Superior temporal gyrus (tissue), 1 donor: ENCODE results near the gene SPTBN1.

Source experiments
- DNase-seq: peaks from one replicate; pipeline ENCODE4 v3.0.0-alpha.2; 2016; ENCODE audit errors: extremely low spot score

Gene SPTBN1

DNA sequence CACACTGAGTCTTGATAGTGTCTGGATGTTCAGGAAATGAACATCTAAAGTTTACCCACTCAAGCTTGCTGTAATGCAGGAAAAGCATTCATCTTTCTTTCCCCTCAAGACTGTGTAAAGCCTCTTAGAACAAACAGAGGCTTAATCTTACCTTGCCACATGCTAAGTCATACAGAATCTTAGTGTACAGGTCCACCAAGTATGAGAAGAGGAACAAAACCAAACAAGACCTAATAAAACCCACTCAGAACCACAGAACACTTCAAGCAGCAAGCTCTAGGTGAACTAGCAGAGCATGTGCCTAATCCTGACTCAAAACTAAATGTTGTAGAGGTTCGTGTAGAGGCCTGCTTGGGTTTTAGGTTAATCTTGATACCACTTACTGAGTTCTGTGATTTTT, 97.6 kb downstream of the SPTBN1 start:
- DNase-seq = no peak

DNA sequence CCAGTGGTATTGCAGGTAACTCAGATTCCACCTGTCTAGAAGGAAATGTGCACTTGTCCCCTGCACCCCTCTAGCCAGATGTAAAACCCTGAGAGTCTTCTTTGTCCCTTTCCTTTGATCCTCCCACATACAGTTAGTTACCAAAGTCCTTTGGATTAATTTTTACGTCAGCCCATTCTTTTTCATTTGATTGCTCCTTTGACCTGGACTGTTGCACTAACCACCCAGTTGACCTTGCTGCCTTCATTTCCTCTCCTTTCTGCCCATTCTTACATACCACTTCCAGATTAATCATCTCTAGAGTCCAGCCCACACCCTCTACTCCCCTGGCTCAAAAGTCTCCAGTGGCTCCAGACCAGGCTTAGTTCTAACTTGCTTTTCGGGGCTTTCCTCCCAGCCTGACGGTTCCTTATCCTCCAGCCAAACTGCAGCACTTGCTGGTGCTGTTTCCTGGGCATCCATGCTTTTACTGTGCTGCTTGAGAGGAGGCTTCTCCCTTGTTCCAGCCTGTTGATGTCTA, 99.3 kb downstream of the SPTBN1 start:
- DNase-seq = no peak

DNA sequence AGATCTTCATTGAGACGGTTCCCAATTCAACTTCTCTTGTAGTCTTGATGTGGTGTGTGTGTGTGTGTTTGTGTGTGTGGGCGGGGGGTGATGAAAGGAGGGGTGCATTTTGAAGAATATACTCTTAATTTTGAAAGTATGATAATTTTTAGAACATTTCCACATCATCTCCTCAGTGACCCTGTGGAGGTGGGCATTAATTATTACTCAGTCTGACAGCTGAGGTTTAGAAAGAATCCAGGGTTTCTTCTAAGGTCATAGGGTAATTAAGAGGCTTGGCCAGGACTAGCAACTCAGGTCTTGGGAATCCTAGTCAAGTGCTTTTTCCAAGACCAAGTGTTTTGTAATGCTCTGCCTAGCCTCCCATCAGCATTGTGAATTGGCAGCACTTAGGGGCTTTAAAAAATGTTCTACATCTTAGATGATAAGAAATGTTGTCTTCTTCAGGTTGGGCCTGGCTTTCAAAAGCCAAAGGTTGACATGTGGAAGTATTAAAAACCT, 100.5 kb downstream of the SPTBN1 start:
- DNase-seq = no peak

DNA sequence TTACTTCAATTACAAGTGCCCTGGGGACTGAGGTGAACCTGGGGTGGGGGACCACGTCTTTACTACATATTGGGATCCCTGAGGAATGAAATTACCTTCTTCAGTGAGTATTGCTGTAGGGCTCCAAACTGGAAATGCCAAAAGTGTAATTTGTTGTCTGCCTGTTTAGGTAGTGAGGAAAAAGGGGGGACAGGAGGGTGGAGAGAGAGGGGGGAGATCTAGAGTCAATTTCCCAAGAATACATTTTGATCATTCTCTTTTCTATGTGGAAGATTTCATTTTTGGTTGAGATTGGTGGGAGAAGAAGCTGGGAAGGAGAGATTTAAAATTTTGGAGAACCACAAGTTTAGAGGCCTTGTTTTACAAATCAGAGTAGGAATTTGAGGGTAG, 101.1 kb downstream of the SPTBN1 start:
- no peak for DNase-seq

GRCh38 chr2:54557601-54558187, 101.6 kb downstream of the SPTBN1 start:
- no peak for DNase-seq

DNA sequence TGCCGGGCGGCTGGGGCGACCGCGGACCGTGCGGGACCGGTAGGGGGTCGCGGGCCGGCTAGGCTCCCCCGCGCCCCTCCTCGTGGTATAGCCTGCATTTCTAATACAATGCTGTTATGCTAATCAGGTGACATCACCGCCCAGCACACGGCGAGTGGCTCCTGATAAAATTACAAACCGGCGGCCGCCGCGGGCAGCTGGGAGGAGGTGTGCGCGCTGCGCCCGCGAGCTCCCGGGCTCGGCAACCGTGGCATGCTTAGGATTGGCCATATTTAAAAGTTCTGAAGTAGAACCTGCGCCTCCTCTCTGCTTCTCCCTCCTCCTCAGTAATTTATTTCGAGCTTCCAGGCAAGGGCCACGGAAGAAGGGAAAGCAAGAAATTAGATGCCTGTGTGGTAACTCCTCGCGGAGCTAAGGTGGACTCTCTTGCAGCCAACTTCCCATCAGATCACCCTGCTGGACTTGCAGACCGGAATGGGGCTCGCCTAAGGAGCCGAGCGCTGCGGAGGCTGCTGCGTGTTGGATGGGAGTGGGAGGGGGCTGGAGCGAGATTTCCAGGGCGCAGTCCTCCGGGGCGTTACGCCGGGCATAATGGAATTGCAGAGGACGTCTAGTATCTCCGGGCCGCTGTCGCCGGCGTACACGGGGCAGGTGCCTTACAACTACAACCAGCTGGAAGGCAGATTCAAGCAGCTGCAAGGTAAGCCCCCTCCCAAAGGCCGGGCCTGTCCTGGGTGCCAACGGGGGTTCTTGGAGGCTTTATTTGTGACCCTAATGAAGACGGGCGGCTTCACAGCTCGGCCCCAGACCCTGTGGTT, 102.3 kb downstream of the SPTBN1 start:
- DNase-seq = no peak

GRCh38 chr2:54559006-54559445, 102.9 kb downstream of the SPTBN1 start:
- DNase-seq = no peak

DNA sequence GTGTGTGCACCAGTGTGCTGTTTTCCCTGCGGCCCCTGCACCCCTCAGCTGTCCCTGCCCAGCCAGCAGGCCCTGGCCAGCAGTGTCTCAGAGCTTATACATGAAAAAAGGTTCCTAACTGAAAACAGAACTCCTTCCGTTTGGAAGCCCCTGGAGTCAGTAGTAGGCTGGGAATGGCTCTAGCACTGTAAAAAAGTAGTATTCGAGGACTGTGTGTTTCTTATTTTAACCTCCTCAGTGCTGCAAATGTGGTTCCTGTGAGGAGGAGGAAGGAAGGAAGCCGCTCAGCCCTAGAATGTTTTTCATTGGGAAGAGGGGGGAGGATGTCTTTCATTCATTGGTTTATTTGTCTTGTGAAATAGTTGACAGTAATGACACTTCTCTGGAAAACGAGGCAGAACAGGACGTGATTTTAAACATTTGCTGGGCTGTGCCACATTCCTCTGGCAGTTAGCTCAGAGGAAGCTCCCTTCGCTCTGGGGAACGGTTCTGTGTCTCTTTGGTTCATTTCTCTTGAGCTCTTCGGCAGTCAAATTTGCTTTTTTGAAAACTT, 103.5 kb downstream of the SPTBN1 start:
- peak; percentile 59 for DNase-seq

GRCh38 chr2:54560146-54560881, 104.2 kb downstream of the SPTBN1 start:
- DNase-seq = no peak

DNA sequence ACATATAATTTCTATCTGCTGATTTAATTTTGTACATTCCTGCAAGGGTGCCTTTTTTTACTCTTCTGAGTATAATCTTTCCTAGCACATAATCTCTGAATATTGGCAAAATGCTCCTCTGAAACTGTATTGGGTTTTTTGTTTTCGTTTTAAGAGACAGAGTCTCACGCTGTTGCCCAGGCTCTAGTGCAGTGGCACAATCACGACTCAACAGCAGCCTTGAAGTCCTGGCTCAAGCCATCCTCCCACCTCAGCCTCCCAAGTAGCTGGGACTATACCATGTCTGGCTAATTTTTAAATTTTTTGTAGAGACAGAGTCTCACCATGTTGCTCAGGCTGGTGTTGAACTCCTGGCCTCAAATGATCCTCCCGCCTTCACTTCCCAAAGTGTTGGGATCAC, 104.9 kb downstream of the SPTBN1 start:
- no peak for DNase-seq

DNA sequence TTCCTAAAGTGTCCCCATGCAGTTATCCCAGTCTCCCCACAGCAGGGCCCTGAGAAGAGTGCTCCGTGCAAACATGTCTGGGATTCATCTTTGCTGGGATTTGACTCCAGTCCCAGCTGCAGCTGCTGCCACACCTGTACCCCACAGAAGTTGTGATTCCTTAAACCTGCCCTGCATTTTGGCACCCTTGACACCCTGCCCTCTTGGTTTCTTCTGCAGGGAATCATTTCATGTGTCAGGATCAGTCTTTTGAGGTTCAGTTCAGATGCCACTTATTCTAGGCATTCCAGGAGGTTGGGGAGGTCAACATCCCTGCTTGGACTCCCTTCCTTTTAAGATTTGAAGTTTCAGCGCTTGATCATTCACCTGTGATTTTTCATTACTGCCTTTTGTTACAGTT, 108.3 kb downstream of the SPTBN1 start:
- DNase-seq = no peak

DNA sequence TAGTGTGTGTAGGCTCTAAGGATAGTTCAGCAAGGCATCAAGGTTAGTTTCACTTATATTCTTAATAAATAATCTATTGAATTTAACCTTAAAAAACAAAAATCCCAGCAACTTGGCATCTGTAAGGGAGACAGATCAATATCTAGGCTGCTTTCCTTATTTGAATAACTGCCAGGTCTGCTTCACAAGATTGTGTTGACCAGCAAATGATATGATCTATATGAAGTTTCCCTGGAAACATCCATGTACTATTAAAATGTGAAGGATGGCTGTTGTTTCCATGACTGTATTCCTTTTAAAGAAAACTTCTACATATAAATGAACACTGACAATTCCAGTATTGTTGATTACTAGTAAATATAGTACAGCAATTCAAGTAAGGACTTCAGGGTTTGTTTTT, 109.4 kb downstream of the SPTBN1 start:
- no peak for DNase-seq

- no peak for DNase-seq
Measured at GRCh38 chr2:54566896-54567295, 110.8 kb downstream of the SPTBN1 start.

- DNase-seq = no peak
Measured at GRCh38 chr2:54568876-54569321, 112.8 kb downstream of the SPTBN1 start.

GRCh38 chr2:54569745-54570301, 113.7 kb downstream of the SPTBN1 start:
- no peak for DNase-seq

- DNase-seq = no peak
Measured at GRCh38 chr2:54570321-54570855, 114.3 kb downstream of the SPTBN1 start.

DNA sequence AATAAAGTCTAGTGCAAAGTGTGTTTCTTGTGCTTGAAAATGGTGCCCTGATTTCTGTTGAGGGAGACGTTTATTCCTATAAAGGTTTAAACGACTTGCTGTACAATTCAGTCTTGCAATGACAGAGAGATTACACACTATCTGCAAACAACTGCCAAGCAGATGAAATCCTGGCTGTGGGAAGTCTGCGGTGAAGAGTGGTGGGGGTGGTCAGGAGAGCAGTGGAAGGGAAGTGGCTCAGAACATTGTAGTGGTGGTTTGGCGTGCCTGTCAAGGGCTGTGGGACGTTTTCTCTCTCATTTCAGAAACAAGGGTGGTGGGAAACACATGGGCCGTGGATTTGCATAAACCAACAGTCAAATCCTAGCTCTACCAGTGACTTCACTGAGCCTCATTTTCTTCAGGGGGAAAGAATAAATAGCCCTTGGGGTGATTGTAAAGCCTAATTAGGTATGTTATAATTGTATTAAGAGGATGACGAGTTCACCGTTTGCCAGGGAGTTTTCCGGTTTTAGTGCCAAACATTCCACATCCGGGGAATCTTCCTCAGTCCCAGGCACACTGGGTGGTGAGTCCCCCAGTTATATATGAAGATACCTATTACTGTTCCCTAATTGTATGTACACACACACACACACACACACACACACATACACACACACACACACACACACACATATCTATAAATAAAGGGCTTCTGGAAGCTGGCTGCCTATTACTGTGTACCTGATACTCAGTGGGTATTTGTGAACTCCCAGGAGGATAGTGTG, 115.0 kb downstream of the SPTBN1 start:
- DNase-seq = no peak

DNA sequence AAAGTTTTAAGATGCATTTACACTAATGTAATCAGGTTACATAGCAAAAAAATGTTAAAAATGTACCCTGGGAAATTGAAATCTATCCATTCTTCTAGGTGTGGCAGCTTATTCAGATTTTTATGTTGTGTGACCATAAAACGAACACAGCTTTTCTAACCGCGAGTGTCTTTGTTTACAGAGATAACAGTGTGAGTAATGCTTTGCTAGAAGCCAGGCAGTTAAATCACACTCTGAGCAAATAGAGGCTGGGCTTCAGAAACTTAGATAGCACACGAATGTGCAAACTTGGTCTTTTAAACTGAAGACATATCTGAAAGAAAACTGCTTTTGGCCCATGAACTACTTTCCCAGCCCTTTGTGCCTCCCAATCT, 116.1 kb downstream of the SPTBN1 start:
- no peak for DNase-seq

DNA sequence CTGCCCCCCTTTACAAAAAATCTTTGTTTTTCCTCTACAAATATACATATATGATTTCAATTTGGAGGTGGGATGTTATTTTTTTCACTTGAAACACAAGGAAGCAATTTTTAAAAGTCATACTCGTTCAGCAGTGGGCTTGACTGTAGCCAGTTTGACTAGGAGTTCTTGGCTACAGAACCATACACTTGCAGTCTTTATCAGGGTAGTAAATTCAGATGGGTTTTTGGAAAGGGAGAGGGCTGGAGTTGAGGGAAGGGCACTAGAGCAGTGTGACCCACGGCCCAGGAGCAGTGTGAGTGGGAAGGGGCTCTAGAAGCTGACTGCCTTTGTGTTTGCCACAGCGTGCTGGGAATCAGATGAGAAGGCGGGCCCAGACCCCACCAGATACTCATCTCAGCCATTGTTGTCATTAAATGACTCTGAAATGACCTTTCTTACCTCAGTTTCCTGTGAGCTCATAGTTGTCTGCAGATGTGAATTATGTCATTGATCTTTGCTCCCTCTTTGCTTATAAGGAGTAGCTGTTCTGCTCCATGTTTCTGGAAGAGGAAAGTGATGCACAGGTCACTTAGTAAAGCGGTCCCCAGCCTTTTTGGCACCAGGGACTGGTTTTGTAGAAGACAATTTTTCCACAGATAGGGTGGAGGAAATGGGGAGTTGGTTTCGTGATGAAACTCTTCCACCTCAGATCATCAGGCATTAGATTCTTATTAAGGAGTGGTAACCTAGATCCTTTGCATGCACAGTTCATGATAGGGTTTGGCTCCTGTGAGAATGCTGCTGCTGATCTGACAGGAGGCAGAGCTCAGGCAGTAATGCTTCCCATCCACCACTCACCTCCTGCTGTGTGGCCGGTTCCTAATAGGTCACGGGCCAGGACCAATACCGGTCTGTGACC, 116.8 kb downstream of the SPTBN1 start:
- no peak for DNase-seq

GRCh38 chr2:54573537-54573919, 117.4 kb downstream of the SPTBN1 start:
- DNase-seq = no peak
